Loucy (cell line): Measurements from ENCODE around the gene CCNYL1.

Experiments used
- H2AFZ ChIP-seq: fragments of 200-600 bp; sonication (generic); 2 replicates; pipeline ENCODE4 v1.6.0; 2016; ENCODE audit warnings: antibody characterized with exemption, mild to moderate bottlenecking, low read length, moderate library complexity
- H3F3A ChIP-seq: fragments of 200-600 bp; 2 replicates; pipeline ENCODE4 v1.6.0; 2016; ENCODE audit warnings: antibody characterized with exemption, low read depth, mild to moderate bottlenecking
- H3K27me3 ChIP-seq: fragments of 200-600 bp; sonication (generic); 2 replicates; pipeline ENCODE4 v1.6.1; 2014; ENCODE audit warnings: low read length, mild to moderate bottlenecking; ENCODE audit not compliant: insufficient read depth, poor library complexity, severe bottlenecking
- H3K36me3 ChIP-seq: fragments of 200-600 bp; sonication (generic); 2 replicates; pipeline ENCODE4 v1.6.1; 2016; ENCODE audit warnings: low read length; ENCODE audit not compliant: insufficient read depth
- H3K4me1 ChIP-seq: fragments of 200-600 bp; sonication (generic); 2 replicates; pipeline ENCODE4 v1.5.1; 2014; ENCODE audit warnings: low read length, mild to moderate bottlenecking; ENCODE audit not compliant: insufficient read depth, poor library complexity, severe bottlenecking
- H3K4me2 ChIP-seq: fragments of 200-600 bp; sonication (generic); 2 replicates; pipeline ENCODE4 v1.6.0; 2014; ENCODE audit warnings: antibody characterized with exemption, low read length, low read depth, mild to moderate bottlenecking; ENCODE audit not compliant: poor library complexity, severe bottlenecking
- H3K4me3 ChIP-seq: fragments of 200-600 bp; sonication (generic); 2 replicates; pipeline ENCODE4 v1.5.1; 2014; ENCODE audit warnings: low read length, mild to moderate bottlenecking, mixed read lengths; ENCODE audit not compliant: poor library complexity, severe bottlenecking
- H3K79me2 ChIP-seq: fragments of 200-600 bp; sonication (generic); 2 replicates; pipeline ENCODE4 v1.6.1; 2014; ENCODE audit warnings: low read length; ENCODE audit not compliant: insufficient read depth
- H3K9ac ChIP-seq: fragments of 200-600 bp; sonication (generic); 2 replicates; pipeline ENCODE4 v1.6.0; 2014; ENCODE audit warnings: mild to moderate bottlenecking, low read depth, low read length, moderate library complexity; ENCODE audit not compliant: poor library complexity, severe bottlenecking
- H3K9me2 ChIP-seq: fragments of 200-600 bp; sonication (generic); replicated peaks from 2 replicates; pipeline ENCODE4 v1.6.1; 2016; ENCODE audit warnings: low read depth, low read length, mixed read lengths
- H3K9me3 ChIP-seq: fragments of 200-600 bp; sonication (generic); 2 replicates; pipeline ENCODE4 v1.6.1; 2014; ENCODE audit warnings: mild to moderate bottlenecking, antibody characterized with exemption, low read length, low read depth; ENCODE audit not compliant: insufficient read depth
- H4K20me1 ChIP-seq: fragments of 200-600 bp; sonication (generic); 2 replicates; pipeline ENCODE4 v1.6.0; 2014; ENCODE audit warnings: antibody characterized with exemption, low read length, mild to moderate bottlenecking; ENCODE audit not compliant: insufficient read depth, poor library complexity, severe bottlenecking
- EZH2phosphoT487 ChIP-seq: fragments of 200-600 bp; IDR thresholded peaks from 2 replicates; pipeline ENCODE4 v1.6.1; 2018; ENCODE audit warnings: antibody characterized with exemption, mild to moderate bottlenecking, moderate library complexity, borderline replicate concordance
- TF ChIP-seq, protein P1 (sequence below): fragments of 200-600 bp; sonication (generic); conservative IDR thresholded peaks from 2 replicates; pipeline ENCODE4 v1.5.1; 2014; ENCODE audit warnings: mild to moderate bottlenecking, antibody characterized with exemption, low read length

CCNYL1 gene

DNA sequence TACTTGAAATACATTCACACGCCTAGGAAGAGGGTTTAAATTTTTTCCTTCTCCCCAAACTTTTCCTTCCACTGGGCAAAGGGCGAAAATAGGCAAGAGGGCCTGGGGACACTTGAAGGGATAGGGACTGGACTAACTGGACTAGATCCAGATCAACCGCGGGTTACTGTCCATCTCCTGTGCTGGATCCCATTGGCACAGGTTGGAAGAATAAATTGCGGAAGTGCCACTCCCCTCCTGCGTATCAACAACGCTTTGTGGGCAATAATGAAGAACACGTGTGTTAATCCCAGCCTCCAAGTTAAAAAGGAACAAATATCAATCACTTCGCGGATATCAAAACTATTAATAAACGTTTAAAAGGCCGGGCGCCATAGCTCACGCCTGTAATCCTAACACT is 60.0 kb downstream of the CCNYL1 start:
- H3K4me2 ChIP-seq, result no peak overlapping the region
- H3K9me2 ChIP-seq, result no peaks in the 10 kb centered on the region
- no peak overlapping the region for H2AFZ ChIP-seq
- no peak for TF ChIP-seq EZH2phosphoT487
- TF ChIP-seq, protein P1, sequence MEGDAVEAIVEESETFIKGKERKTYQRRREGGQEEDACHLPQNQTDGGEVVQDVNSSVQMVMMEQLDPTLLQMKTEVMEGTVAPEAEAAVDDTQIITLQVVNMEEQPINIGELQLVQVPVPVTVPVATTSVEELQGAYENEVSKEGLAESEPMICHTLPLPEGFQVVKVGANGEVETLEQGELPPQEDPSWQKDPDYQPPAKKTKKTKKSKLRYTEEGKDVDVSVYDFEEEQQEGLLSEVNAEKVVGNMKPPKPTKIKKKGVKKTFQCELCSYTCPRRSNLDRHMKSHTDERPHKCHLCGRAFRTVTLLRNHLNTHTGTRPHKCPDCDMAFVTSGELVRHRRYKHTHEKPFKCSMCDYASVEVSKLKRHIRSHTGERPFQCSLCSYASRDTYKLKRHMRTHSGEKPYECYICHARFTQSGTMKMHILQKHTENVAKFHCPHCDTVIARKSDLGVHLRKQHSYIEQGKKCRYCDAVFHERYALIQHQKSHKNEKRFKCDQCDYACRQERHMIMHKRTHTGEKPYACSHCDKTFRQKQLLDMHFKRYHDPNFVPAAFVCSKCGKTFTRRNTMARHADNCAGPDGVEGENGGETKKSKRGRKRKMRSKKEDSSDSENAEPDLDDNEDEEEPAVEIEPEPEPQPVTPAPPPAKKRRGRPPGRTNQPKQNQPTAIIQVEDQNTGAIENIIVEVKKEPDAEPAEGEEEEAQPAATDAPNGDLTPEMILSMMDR, result no peak
- H4K20me1 ChIP-seq, result no peaks in the 10 kb centered on the region
- H3K4me1 ChIP-seq, result peaks cover 10% of the 10 kb centered on the region
- no peak overlapping the region for H3K9ac ChIP-seq
- H3K27me3 ChIP-seq, result no peaks in the 10 kb centered on the region
- no peak overlapping the region for H3K4me3 ChIP-seq
- H3K9me3 ChIP-seq, result no peaks in the 10 kb centered on the region
- no peaks in the 10 kb centered on the region; the same call in 1 of the 2 replicates for H3F3A ChIP-seq
- peaks cover 16% of the 10 kb centered on the region; the same call in 1 of the 2 replicates for H3K79me2 ChIP-seq
- no peaks in the 10 kb centered on the region for H3K36me3 ChIP-seq

DNA sequence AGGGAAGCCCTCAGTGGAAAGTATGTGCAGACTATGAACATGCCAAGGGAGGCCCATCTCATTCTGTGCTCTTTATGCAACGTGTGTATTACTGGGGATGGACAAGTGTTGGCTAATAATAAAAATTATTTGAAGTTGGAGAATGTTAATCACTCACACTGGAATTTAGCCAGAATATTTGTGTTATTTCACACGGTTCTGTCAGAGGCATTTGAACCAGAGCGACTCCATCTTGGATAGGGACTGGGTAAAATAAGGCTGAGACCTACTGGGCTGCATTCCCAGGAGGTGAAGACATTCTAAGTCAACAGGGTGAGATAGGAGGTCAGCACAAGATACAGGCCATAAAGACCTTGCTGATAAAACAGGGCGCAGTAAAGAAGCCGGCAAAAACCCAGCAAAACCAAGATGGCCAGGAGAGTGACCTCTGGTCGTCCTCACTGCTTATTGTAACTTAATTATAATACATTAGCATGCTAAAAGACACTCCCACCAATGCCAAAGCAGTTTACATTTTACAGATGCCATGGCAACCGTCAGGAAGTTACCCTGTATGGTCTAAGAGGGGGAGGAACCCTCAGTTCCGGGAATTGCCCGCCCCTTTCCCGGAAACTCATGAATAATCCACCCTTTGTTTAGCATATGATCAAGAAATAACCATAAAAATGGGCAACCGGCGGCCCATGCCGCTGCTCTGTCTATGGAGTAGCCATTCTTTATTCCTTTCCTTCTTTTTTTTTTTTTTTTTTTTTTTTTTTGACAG is 60.8 kb downstream of the CCNYL1 start:
- no peaks in the 10 kb centered on the region for H3K9me3 ChIP-seq
- H3K4me2 ChIP-seq, result no peak overlapping the region
- H2AFZ ChIP-seq, result no peak overlapping the region
- no peaks in the 10 kb centered on the region; the same call in 1 of the 2 replicates for H3F3A ChIP-seq
- no peak overlapping the region for H3K9ac ChIP-seq
- no peak overlapping the region for H3K4me3 ChIP-seq
- H4K20me1 ChIP-seq, result no peaks in the 10 kb centered on the region
- H3K79me2 ChIP-seq, result peaks cover 16% of the 10 kb centered on the region; the same call in 1 of the 2 replicates
- TF ChIP-seq EZH2phosphoT487, result no peak
- TF ChIP-seq, protein P1, result no peak
- H3K27me3 ChIP-seq, result no peaks in the 10 kb centered on the region
- peaks cover 10% of the 10 kb centered on the region for H3K4me1 ChIP-seq
- H3K9me2 ChIP-seq, result no peaks in the 10 kb centered on the region
- H3K36me3 ChIP-seq, result no peaks in the 10 kb centered on the region

DNA sequence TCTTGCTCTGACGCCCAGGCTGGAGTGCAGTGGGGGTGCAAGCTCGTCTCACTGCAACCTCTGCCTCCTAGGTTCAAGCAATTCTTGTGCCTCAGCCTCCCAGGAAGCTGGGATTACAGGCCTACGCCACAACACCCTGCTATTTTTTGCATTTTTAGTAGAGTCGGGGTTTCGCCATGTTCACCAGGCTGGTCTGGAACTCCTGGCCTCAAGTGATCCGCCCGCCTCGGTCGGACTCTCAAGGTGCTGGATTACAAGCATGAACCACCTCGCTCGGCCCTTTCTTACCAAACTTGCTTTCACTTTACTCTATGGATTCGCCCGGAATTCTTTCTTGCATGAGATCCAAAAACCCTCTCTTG is 61.4 kb downstream of the CCNYL1 start:
- Histone ChIP-seq H3K9me2 (no peaks in the 10 kb centered on the region), H3F3A (no peaks in the 10 kb centered on the region; the same call in 1 of the 2 replicates), H4K20me1 (no peaks in the 10 kb centered on the region), H2AFZ (no peak overlapping the region), H3K79me2 (peaks cover 11% of the 10 kb centered on the region; the same call in 1 of the 2 replicates), H3K4me2 (no peak overlapping the region), H3K9me3 (no peaks in the 10 kb centered on the region), H3K27me3 (no peaks in the 10 kb centered on the region), H3K4me3 (no peak overlapping the region), H3K9ac (no peak overlapping the region), H3K36me3 (no peaks in the 10 kb centered on the region), H3K4me1 (peaks cover 10% of the 10 kb centered on the region)
- TF ChIP-seq, protein P1, result no peak
- TF ChIP-seq EZH2phosphoT487, result no peak
